MCF 10A (cell line): ENCODE measurements around the gene WWOX. TPM values are rescaled to one million over a fixed set of nuclear protein-coding genes. Genes with fewer than 3 reads are reported as not detected.

Source experiments
- BruUV-seq: library from RNA; stranded (reverse); fragments of 400-500 nt; replicated peaks from 2 replicates; lab custom pipeline; 2021; lab: Mats Ljungman, UMichigan
- CTCF ChIA-PET: fragments of 300-600 bp; sonication (Branson Sonifier 250); formaldehyde crosslinking; extraction: SDS; loops from one replicate; lab custom pipeline; 2021; ENCODE audit warnings: antibody characterized with exemption, inconsistent platforms; lab: Yijun Ruan, JAX
- POLR2A ChIA-PET: fragments of 300-600, 350-650 bp; sonication (Branson Sonifier 250); formaldehyde crosslinking; extraction: SDS; loops from one replicate; lab custom pipeline; 2020; ENCODE audit warnings: antibody characterized with exemption, inconsistent platforms; lab: Yijun Ruan, JAX
- DNase-seq: peaks from one replicate; pipeline ENCODE4 v3.0.0-alpha.2; 2018; ENCODE audit not compliant: unreplicated experiment
- H3K27ac Mint-ChIP-seq: one replicate; pipeline ENCODE4 v1.8.0; 2022; ENCODE audit warnings: mild to moderate bottlenecking, low read depth, mixed read lengths; ENCODE audit not compliant: unreplicated experiment
- H3K27me3 Mint-ChIP-seq: one replicate; pipeline ENCODE4 v1.8.0; 2022; ENCODE audit warnings: mixed read lengths; ENCODE audit not compliant: insufficient read depth, unreplicated experiment
- H3K36me3 Mint-ChIP-seq: one replicate; pipeline ENCODE4 v1.8.0; 2022; ENCODE audit warnings: mild to moderate bottlenecking, moderate library complexity, mixed read lengths; ENCODE audit not compliant: insufficient read depth, unreplicated experiment
- H3K4me1 Mint-ChIP-seq: one replicate; pipeline ENCODE4 v1.8.0; 2022; ENCODE audit warnings: mixed read lengths; ENCODE audit not compliant: insufficient read depth, unreplicated experiment
- H3K4me3 Mint-ChIP-seq: one replicate; pipeline ENCODE4 v1.8.0; 2022; ENCODE audit warnings: mild to moderate bottlenecking, moderate library complexity, mixed read lengths; ENCODE audit not compliant: unreplicated experiment
- H3K9me3 Mint-ChIP-seq: one replicate; pipeline ENCODE4 v1.8.0; 2022; ENCODE audit warnings: mixed read lengths; ENCODE audit not compliant: unreplicated experiment
- intact Hi-C: fragments of 100-400 bp; cut with micrococcal nuclease; formaldehyde crosslinking; loops from 2 replicates; pipeline ENCODE4 v1.14.1; 2022
- total RNA-seq: library from RNA; stranded (reverse); gene quantifications from 2 replicates; pipeline ENCODE4 v1.2.3, GENCODE V29; 2022
- TF ChIP-seq, protein P1 (sequence below): fragments of 200-600 bp; IDR thresholded peaks from one replicate; pipeline ENCODE4 v1.8.0; 2022; ENCODE audit warnings: antibody characterized with exemption, mild to moderate bottlenecking; ENCODE audit not compliant: unreplicated experiment

The WWOX gene
- total RNA-seq, 1 experiment from 2014 or later, result 18.1 TPM

DNA sequence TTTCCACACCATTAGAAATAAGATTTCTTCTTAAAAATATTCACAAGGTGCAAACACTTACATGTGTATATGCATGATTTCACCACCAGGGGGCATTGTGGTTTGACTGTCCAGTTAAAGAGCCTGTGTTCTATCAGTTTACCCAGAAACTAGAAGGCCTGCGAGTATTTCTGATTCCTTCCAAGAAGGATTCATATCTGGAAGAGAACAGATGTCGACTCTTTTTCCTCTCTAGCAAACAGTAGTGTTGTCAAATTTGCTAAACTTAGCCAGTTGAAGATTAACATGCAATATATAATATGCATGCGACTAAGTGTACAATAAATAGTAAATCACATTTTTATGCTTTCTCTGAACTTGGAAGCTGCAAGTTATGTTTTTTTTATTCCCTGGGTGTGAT lies 404.1 kb downstream of the WWOX start:
- DNase-seq, result peak; percentile 56
- Mint-ChIP-seq H3K9me3 (no peaks in the 10 kb centered on the region), H3K27ac (no peak overlapping the region), H3K27me3 (no peaks in the 10 kb centered on the region), H3K4me3 (no peak overlapping the region), H3K4me1 (peaks cover 7% of the 10 kb centered on the region), H3K36me3 (no peaks in the 10 kb centered on the region)
- ChIA-PET CTCF (interaction anchor here (0.6 to 1.3 kb wide), 17 partner anchors 11 to 1953 kb away, joined by 3 to 6 read pairs (median 3); no protein-coding TSS in a partner anchor), POLR2A (interaction anchor here (0.7 kb wide), 1 partner anchor 313 kb away, joined by 3 read pairs; no protein-coding TSS in a partner anchor)
- intact Hi-C loops, result loop anchor here (1.0 to 10.0 kb wide), 5 partner anchors 267 to 1961 kb away; no protein-coding TSS in a partner anchor
- no TSS peak for BruUV-seq
- TF ChIP-seq, protein P1, sequence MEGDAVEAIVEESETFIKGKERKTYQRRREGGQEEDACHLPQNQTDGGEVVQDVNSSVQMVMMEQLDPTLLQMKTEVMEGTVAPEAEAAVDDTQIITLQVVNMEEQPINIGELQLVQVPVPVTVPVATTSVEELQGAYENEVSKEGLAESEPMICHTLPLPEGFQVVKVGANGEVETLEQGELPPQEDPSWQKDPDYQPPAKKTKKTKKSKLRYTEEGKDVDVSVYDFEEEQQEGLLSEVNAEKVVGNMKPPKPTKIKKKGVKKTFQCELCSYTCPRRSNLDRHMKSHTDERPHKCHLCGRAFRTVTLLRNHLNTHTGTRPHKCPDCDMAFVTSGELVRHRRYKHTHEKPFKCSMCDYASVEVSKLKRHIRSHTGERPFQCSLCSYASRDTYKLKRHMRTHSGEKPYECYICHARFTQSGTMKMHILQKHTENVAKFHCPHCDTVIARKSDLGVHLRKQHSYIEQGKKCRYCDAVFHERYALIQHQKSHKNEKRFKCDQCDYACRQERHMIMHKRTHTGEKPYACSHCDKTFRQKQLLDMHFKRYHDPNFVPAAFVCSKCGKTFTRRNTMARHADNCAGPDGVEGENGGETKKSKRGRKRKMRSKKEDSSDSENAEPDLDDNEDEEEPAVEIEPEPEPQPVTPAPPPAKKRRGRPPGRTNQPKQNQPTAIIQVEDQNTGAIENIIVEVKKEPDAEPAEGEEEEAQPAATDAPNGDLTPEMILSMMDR, result peak; percentile 89

DNA sequence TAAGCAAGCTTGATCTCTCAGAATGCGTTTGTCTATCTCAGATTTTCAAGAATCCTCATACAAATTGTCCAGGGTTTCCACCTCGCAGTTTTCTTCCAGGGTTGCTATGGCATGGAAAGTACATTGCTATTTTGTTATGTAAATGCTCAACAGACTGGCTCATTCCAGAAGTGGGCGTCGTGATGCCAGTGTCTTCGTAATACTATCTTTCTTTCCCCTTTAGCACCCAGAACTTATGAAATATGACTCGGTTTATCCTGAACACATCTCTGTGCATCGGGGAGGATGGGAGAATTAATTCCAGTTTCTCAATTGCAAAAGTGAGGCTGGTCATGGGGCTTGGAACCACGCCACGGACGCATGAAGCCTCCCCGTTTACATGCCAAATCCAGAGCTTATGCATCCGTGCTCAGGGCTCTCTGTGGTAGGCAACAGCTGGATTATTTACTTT lies 405.0 kb downstream of the WWOX start:
- intact Hi-C loops, result loop anchor here (5.0 to 10.0 kb wide), 3 partner anchors 382 to 1960 kb away; no protein-coding TSS in a partner anchor
- CTCF ChIA-PET, result interaction anchor here (0.5 to 1.3 kb wide), 19 partner anchors 10 to 1963 kb away, joined by 3 to 6 read pairs (median 3); no protein-coding TSS in a partner anchor
- BruUV-seq, result no TSS peak

DNA sequence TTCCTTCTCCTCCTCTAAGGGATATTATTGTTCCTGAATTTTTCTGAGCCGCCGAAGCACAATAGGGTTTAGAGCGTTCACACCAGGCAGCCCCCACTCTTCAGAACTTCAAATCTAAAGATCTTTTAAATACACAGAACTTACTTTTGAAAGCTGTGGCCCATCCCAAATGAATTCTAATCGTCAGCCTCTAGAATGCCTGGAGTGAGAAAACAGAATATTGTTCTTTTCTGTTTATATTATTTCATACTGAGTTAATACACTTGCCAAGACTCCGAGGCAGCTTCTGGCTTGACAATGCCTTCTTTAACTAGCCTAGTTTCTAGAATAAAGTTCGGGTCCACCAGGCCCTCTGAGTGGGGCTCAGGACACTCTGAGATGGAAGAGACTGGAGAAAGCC lies 405.6 kb downstream of the WWOX start:
- TF ChIP-seq, protein P1, result no peak
- peaks cover 7% of the 10 kb centered on the region for H3K4me1 Mint-ChIP-seq
- no peak for DNase-seq
- no peak overlapping the region for H3K4me3 Mint-ChIP-seq
- H3K9me3 Mint-ChIP-seq, result no peaks in the 10 kb centered on the region
- ChIA-PET CTCF (interaction anchor here (0.7 to 1.3 kb wide), 3 partner anchors 24 to 1963 kb away, joined by 3 to 4 read pairs (median 3); no protein-coding TSS in a partner anchor), POLR2A (no interaction called here)
- no peaks in the 10 kb centered on the region for H3K27me3 Mint-ChIP-seq
- BruUV-seq, result no TSS peak
- no peaks in the 10 kb centered on the region for H3K36me3 Mint-ChIP-seq
- no peak overlapping the region for H3K27ac Mint-ChIP-seq
- intact Hi-C loops, result loop anchor here (10.0 kb wide), 2 partner anchors 1580 to 1960 kb away; no protein-coding TSS in a partner anchor

More for the DNA sequence above, 405.0 kb downstream of the WWOX start:
- H3K4me3 Mint-ChIP-seq, result no peak overlapping the region
- H3K27me3 Mint-ChIP-seq, result no peaks in the 10 kb centered on the region
- DNase-seq, result no peak
- peaks cover 7% of the 10 kb centered on the region for H3K4me1 Mint-ChIP-seq
- no peak overlapping the region for H3K27ac Mint-ChIP-seq
- H3K36me3 Mint-ChIP-seq, result no peaks in the 10 kb centered on the region
- TF ChIP-seq, protein P1, result no peak
- no peaks in the 10 kb centered on the region for H3K9me3 Mint-ChIP-seq
- POLR2A ChIA-PET, result interaction anchor here (0.7 kb wide), 1 partner anchor 312 kb away, joined by 3 read pairs; no protein-coding TSS in a partner anchor

DNA sequence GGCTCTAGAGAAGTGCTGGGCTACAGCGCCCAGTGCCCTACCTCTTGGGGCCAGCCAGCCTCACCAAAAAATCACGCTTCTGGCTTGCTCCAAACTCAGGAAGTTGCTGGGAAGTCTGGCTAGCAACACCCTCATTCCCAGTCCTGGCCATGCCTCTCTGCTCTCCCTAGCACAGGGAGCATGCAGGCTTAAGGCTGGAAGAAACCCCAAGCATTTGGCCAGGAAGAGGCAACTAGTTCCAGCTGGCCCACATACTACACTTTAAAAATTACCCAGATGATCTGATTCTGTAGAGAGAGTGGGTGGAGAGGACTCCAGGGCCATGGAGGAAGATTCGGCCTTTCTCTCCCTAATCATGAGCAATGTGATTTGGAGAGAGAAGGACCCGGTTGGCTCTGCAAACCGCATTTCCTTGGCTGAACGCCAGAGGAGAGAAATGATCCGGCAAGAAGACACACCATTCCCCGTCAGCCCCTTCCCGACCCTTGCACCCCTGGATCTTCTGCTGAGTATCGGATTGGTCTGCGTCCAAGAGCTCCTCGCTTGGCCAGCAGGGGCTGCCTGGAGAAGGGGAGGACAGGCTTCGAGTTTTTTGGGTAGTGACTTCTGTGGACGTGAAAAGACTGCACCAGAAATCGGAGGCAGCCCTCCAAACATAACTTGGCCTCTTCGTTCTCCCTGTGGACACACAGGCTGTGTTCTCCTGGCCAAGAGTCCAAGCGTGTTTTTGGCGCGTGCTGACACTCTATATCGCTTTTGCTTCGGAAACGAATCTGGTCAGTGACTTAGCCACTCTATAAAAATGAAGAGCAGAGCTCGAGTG lies 406.3 kb downstream of the WWOX start:
- CTCF ChIA-PET, result interaction anchor here (0.7 to 1.0 kb wide), 2 partner anchors 23 to 236 kb away, joined by 3 read pairs; no protein-coding TSS in a partner anchor
- TF ChIP-seq, protein P1, result no peak
- no TSS peak for BruUV-seq
- Mint-ChIP-seq H3K27ac (no peak overlapping the region), H3K4me1 (peaks cover 7% of the 10 kb centered on the region), H3K4me3 (no peak overlapping the region), H3K9me3 (no peaks in the 10 kb centered on the region), H3K27me3 (no peaks in the 10 kb centered on the region), H3K36me3 (no peaks in the 10 kb centered on the region)
- intact Hi-C loops, result loop anchor here (10.0 kb wide), 2 partner anchors 1579 to 1959 kb away; no protein-coding TSS in a partner anchor
- DNase-seq, result no peak
- POLR2A ChIA-PET, result no interaction called here
